Caco-2 (cell line): Measurements from ENCODE around the gene MYO5B. TPM values are rescaled to one million over a fixed set of nuclear protein-coding genes. Genes with fewer than 3 reads are reported as not detected.

Experiments used
- BruUV-seq: library from RNA; stranded (reverse); fragments of 400-500 nt; replicated peaks from 2 replicates; lab custom pipeline; 2021; lab: Mats Ljungman, UMichigan
- CTCF ChIA-PET: fragments of 300-600 bp; sonication (Branson Sonifier 250); formaldehyde crosslinking; loops from one replicate; lab custom pipeline; 2022; ENCODE audit warnings: antibody characterized with exemption; lab: Charles Lee
- POLR2A ChIA-PET: fragments of 300-600 bp; sonication (Branson Sonifier 250); formaldehyde crosslinking; loops from one replicate; lab custom pipeline; 2022; ENCODE audit warnings: antibody characterized with exemption; lab: Charles Lee
- DNase-seq, 2 experiments: peaks; one replicate each; pipeline versions ENCODE4 v3.0.0 to v3.0.0-alpha.2; 2020 to 2022
- H3K27me3 ChIP-seq: replicated peaks from 2 replicates; pipeline ENCODE4 v1.6.0; 2011; ENCODE audit warnings: low read length; ENCODE audit not compliant: control insufficient read depth, insufficient read depth
- H3K36me3 ChIP-seq: 2 replicates; pipeline ENCODE4 v1.5.1; 2011; ENCODE audit warnings: low read length; ENCODE audit not compliant: control insufficient read depth, insufficient read depth
- H3K4me1 ChIP-seq: fragments of 250-450 bp; sonication (Bioruptor Pico); 2 replicates; pipeline ENCODE4 v1.5.1; 2020; ENCODE audit warnings: mild to moderate bottlenecking
- H3K4me3 ChIP-seq: 2 replicates; pipeline ENCODE4 v1.5.1; 2011; ENCODE audit warnings: low read depth, mild to moderate bottlenecking, control low read depth, low read length
- H3K9me3 ChIP-seq: fragments of 250-450 bp; sonication (Bioruptor Pico); 2 replicates; pipeline ENCODE4 v1.5.1; 2020; ENCODE audit warnings: mild to moderate bottlenecking, moderate library complexity
- H3K27ac Mint-ChIP-seq: one replicate; pipeline ENCODE4 v1.8.0; 2022; ENCODE audit warnings: mixed read lengths; ENCODE audit not compliant: unreplicated experiment
- H3K27me3 Mint-ChIP-seq: one replicate; pipeline ENCODE4 v1.8.0; 2022; ENCODE audit warnings: mixed read lengths; ENCODE audit not compliant: insufficient read depth, unreplicated experiment
- H3K36me3 Mint-ChIP-seq: one replicate; pipeline ENCODE4 v1.8.0; 2022; ENCODE audit warnings: mild to moderate bottlenecking, mixed read lengths; ENCODE audit not compliant: insufficient read depth, unreplicated experiment
- H3K4me1 Mint-ChIP-seq: one replicate; pipeline ENCODE4 v1.8.0; 2022; ENCODE audit warnings: low read depth, mixed read lengths; ENCODE audit not compliant: unreplicated experiment
- H3K4me3 Mint-ChIP-seq: one replicate; pipeline ENCODE4 v1.8.0; 2022; ENCODE audit warnings: mild to moderate bottlenecking, moderate library complexity, mixed read lengths; ENCODE audit not compliant: unreplicated experiment
- H3K9me3 Mint-ChIP-seq: one replicate; pipeline ENCODE4 v1.8.0; 2022; ENCODE audit warnings: mixed read lengths; ENCODE audit not compliant: unreplicated experiment
- CTCF ChIP-seq, 2 experiments: fragments of 200-600 bp in 1 of 2; IDR thresholded peaks; 1 replicate in 1 of 2; 2 replicates in 1 of 2; pipeline versions ENCODE4 v1.5.1 to v1.8.0; 2011 to 2022; ENCODE audit warnings: antibody characterized with exemption in 1 of 2, control low read depth in 1 of 2, inconsistent platforms in 1 of 2, low read depth in 1 of 2, low read length in 1 of 2, mild to moderate bottlenecking in 1 of 2, moderate library complexity in 1 of 2; ENCODE audit not compliant: insufficient read depth in 1 of 2, severe bottlenecking in 1 of 2, unreplicated experiment in 1 of 2
- intact Hi-C: fragments of 100-400 bp; cut with micrococcal nuclease; formaldehyde crosslinking; loops from one replicate; pipeline ENCODE4 v1.10.0; 2022; ENCODE audit not compliant: unreplicated experiment
- total RNA-seq: library from RNA; stranded (reverse); gene quantifications from 2 replicates; pipeline ENCODE4 v1.2.3, GENCODE V29; 2022

MYO5B gene
- total RNA-seq, 1 experiment from 2014 or later = 28.3 TPM

GRCh38 chr18:49955263-49955662, 239.7 kb downstream of the MYO5B start:
- no peak overlapping the region for H3K4me3 ChIP-seq
- TF ChIP-seq CTCF (IDR thresholded peaks at IDR 0.05; ENCODE audit: insufficient read depth in 1 of 2, low read depth in 1 of 2, low read length in 1 of 2, severe bottlenecking in 1 of 2, unreplicated experiment in 1 of 2) = no peak
- H3K36me3 ChIP-seq = no peaks in the 10 kb centered on the region
- H3K9me3 ChIP-seq = no peaks in the 10 kb centered on the region
- ChIA-PET POLR2A (no interaction called here), CTCF (no interaction called here)
- no peaks in the 10 kb centered on the region for H3K9me3 Mint-ChIP-seq
- H3K36me3 Mint-ChIP-seq = peaks cover 21% of the 10 kb centered on the region
- no TSS peak for BruUV-seq
- H3K27me3 ChIP-seq = no peaks in the 10 kb centered on the region
- H3K4me3 Mint-ChIP-seq = no peak overlapping the region
- H3K4me1 ChIP-seq = no peaks in the 10 kb centered on the region
- H3K4me1 Mint-ChIP-seq = no peaks in the 10 kb centered on the region
- H3K27ac Mint-ChIP-seq = no peak overlapping the region
- H3K27me3 Mint-ChIP-seq = no peaks in the 10 kb centered on the region
- DNase-seq = no peak
- intact Hi-C loops = no loop called here

- POLR2A ChIA-PET = no interaction called here
Observed at GRCh38 chr18:49953391-49953790, 241.6 kb downstream of the MYO5B start.

GRCh38 chr18:49949951-49950395, 245.0 kb downstream of the MYO5B start:
- Mint-ChIP-seq H3K27me3 (no peaks in the 10 kb centered on the region), H3K4me1 (peaks cover 6% of the 10 kb centered on the region), H3K27ac (no peak overlapping the region), H3K36me3 (peaks cover 6% of the 10 kb centered on the region), H3K4me3 (no peak overlapping the region), H3K9me3 (no peaks in the 10 kb centered on the region)
- Histone ChIP-seq H3K4me3 (no peak overlapping the region), H3K4me1 (no peaks in the 10 kb centered on the region), H3K9me3 (no peaks in the 10 kb centered on the region), H3K36me3 (no peaks in the 10 kb centered on the region), H3K27me3 (no peaks in the 10 kb centered on the region)
- ChIA-PET POLR2A (no interaction called here), CTCF (no interaction called here)
- intact Hi-C loops = loop anchor here (10.0 kb wide), 1 partner anchor 255 kb away; no protein-coding TSS in a partner anchor
- DNase-seq = no peak
- no peak for TF ChIP-seq CTCF (IDR thresholded peaks at IDR 0.05; ENCODE audit: insufficient read depth in 1 of 2, low read depth in 1 of 2, low read length in 1 of 2, severe bottlenecking in 1 of 2, unreplicated experiment in 1 of 2)
- no TSS peak for BruUV-seq

More at GRCh38 chr18:49953391-49953790, 241.6 kb downstream of the MYO5B start:
- BruUV-seq = no TSS peak
- Mint-ChIP-seq H3K27ac (no peak overlapping the region), H3K27me3 (no peaks in the 10 kb centered on the region), H3K4me3 (no peak overlapping the region), H3K36me3 (peaks cover 13% of the 10 kb centered on the region), H3K4me1 (no peaks in the 10 kb centered on the region), H3K9me3 (no peaks in the 10 kb centered on the region)
- no peak for TF ChIP-seq CTCF (IDR thresholded peaks at IDR 0.05; ENCODE audit: insufficient read depth in 1 of 2, low read depth in 1 of 2, low read length in 1 of 2, severe bottlenecking in 1 of 2, unreplicated experiment in 1 of 2)
- Histone ChIP-seq H3K4me3 (no peak overlapping the region), H3K4me1 (no peaks in the 10 kb centered on the region), H3K36me3 (no peaks in the 10 kb centered on the region), H3K27me3 (no peaks in the 10 kb centered on the region), H3K9me3 (no peaks in the 10 kb centered on the region)
- intact Hi-C loops = no loop called here
- DNase-seq = no peak
- CTCF ChIA-PET = no interaction called here
